Measurements from ENCODE around the gene OR1L6. TPM values are rescaled to one million over a fixed set of nuclear protein-coding genes. Genes with fewer than 3 reads are reported as not detected.

The OR1L6 gene
- total RNA-seq, 2 experiments from 2014 or later: not detected

- Mint-ChIP-seq H3K27me3 (no peaks in the 10 kb centered on the region), H3K4me3 (no peak overlapping the region), H3K9me3 (no peaks in the 10 kb centered on the region), H3K4me1 (ENCODE audit: low read depth) (no peaks in the 10 kb centered on the region), H3K27ac (no peak overlapping the region), H3K36me3 (no peaks in the 10 kb centered on the region)
- intact Hi-C loops (cut with micrococcal nuclease): no loop called here
- POLR2A ChIA-PET: no interaction called here
- no peak for DNase-seq
- CTCF ChIA-PET: no interaction called here
Measured at GRCh38 chr9:122786338-122786737, 44.2 kb downstream of the OR1L6 start.

- Mint-ChIP-seq H3K27ac (no peak within 1 kb of the TSS), H3K9me3 (no peaks in the 10 kb centered on the region)
Measured at GRCh38 chr9:122788831-122789230, 46.7 kb downstream of the OR1L6 start, which contains the start of gene OR5C1. Gene OR5C1 (plus strand): TSS chr9:122788933. CDS start chr9:122788933, 0 bp downstream.

GRCh38 chr9:122789256-122790046, 47.3 kb downstream of the OR1L6 start:
- H3K4me1 Mint-ChIP-seq (ENCODE audit: low read depth): no peaks in the 10 kb centered on the region
- ChIA-PET CTCF (no interaction called here), POLR2A (no interaction called here)
- intact Hi-C loops (cut with micrococcal nuclease): no loop called here
- no peak overlapping the region for H3K27ac Mint-ChIP-seq
- no peaks in the 10 kb centered on the region for H3K27me3 Mint-ChIP-seq
- no peak overlapping the region for H3K4me3 Mint-ChIP-seq
- no peaks in the 10 kb centered on the region for H3K9me3 Mint-ChIP-seq
- DNase-seq: no peak
- H3K36me3 Mint-ChIP-seq: no peaks in the 10 kb centered on the region

More at GRCh38 chr9:122788831-122789230, 46.7 kb downstream of the OR1L6 start, which contains the start of gene OR5C1:
- CTCF ChIA-PET: no interaction called here
- no peak for DNase-seq
- Mint-ChIP-seq H3K27me3 (no peaks in the 10 kb centered on the region), H3K4me1 (ENCODE audit: low read depth) (no peaks in the 10 kb centered on the region), H3K36me3 (no peaks in the 10 kb centered on the region), H3K4me3 (no peak within 1 kb of the TSS)
- POLR2A ChIA-PET: no interaction called here
- intact Hi-C loops (cut with micrococcal nuclease): no loop called here

GRCh38 chr9:122791872-122792669, 50.0 kb downstream of the OR1L6 start:
- Mint-ChIP-seq H3K27ac (no peak overlapping the region), H3K4me1 (ENCODE audit: low read depth) (no peaks in the 10 kb centered on the region), H3K9me3 (peaks cover 2% of the 10 kb centered on the region), H3K36me3 (no peaks in the 10 kb centered on the region), H3K4me3 (no peak overlapping the region), H3K27me3 (no peaks in the 10 kb centered on the region)
- DNase-seq: no peak
- CTCF ChIA-PET: interaction anchor here (0.9 kb wide), 1 partner anchor 293 kb away, joined by 3 read pairs; no protein-coding TSS in a partner anchor
- POLR2A ChIA-PET: no interaction called here
- intact Hi-C loops (cut with micrococcal nuclease): no loop called here

GRCh38 chr9:122797316-122798063, 55.4 kb downstream of the OR1L6 start:
- POLR2A ChIA-PET: no interaction called here
- Mint-ChIP-seq H3K27ac (no peak overlapping the region), H3K27me3 (no peaks in the 10 kb centered on the region), H3K4me1 (ENCODE audit: low read depth) (no peaks in the 10 kb centered on the region), H3K4me3 (no peak overlapping the region), H3K9me3 (peaks cover 2% of the 10 kb centered on the region), H3K36me3 (no peaks in the 10 kb centered on the region)
- no peak for DNase-seq
- CTCF ChIA-PET: no interaction called here
- intact Hi-C loops (cut with micrococcal nuclease): no loop called here

Other genes starting within 250 kb of the OR1L6 start
- gene OR1J2, start 231.5 kb upstream of the OR1L6 start, total RNA-seq: not detected
- not detected for gene OR1J4, start 223.2 kb upstream of the OR1L6 start, total RNA-seq
- not detected for gene OR1N1, start 215.0 kb upstream of the OR1L6 start, total RNA-seq
- gene OR1N2, start 189.2 kb upstream of the OR1L6 start, total RNA-seq: not detected
- not detected for gene OR1L8, start 158.9 kb upstream of the OR1L6 start, total RNA-seq
- gene OR1Q1, start 127.6 kb upstream of the OR1L6 start, total RNA-seq: not detected
- not detected for gene OR1B1, start 84.7 kb upstream of the OR1L6 start, total RNA-seq
- gene OR1L1, start 80.6 kb upstream of the OR1L6 start, total RNA-seq: not detected
- gene OR1L3, start 67.2 kb upstream of the OR1L6 start, total RNA-seq: not detected
- gene OR1L4, start 18.3 kb upstream of the OR1L6 start, total RNA-seq: not detected
- not detected for gene OR5C1, start 46.6 kb downstream of the OR1L6 start, total RNA-seq
- not detected for gene OR1K1, start 57.8 kb downstream of the OR1L6 start, total RNA-seq
- gene PDCL, start 86.3 kb downstream of the OR1L6 start, total RNA-seq: 10 to 100 TPM; 18.7 to 21.5 TPM
- gene RC3H2, start 163.1 kb downstream of the OR1L6 start, total RNA-seq: 10 to 100 TPM; 27.7 to 27.8 TPM
- 10 to 100 TPM in 1 of 2 experiments, 1 to 10 TPM in 1; 9.9 to 10.6 TPM for gene ZBTB6, start 171.0 kb downstream of the OR1L6 start, total RNA-seq
- gene ZBTB26, start 189.2 kb downstream of the OR1L6 start, total RNA-seq: 1 to 10 TPM; 6.1 to 6.4 TPM
- gene RABGAP1, start 198.7 kb downstream of the OR1L6 start, total RNA-seq: 10 to 100 TPM; 27.1 to 28.8 TPM